ENCODE data around the gene WDR46. TPM values are rescaled to one million over a fixed set of nuclear protein-coding genes. Genes with fewer than 3 reads are reported as not detected.

WDR46 gene
- total and polyA plus RNA-seq, 2 of the 13 experiments (the other 11 are each of a cell fraction or from before 2014, with no cell fraction given) = 47.4 to 105 TPM

GRCh38 chr6:33317669-33318425 is 28.8 kb upstream of the WDR46 start, which contains the start of gene ZBTB22 (continued):
- TF ChIP-seq ZNF280B (CRISPR knock-in tag; IDR thresholded peaks at IDR 0.05; ENCODE audit: borderline replicate concordance) (no peak), ZNF34 (CRISPR knock-in tag; IDR thresholded peaks at IDR 0.05; ENCODE audit: borderline replicate concordance) (no peak), MXD3 (CRISPR knock-in tag; IDR thresholded peaks at IDR 0.05) (0 out of 2 replicates have a peak, but pooled peaks have one; percentile 18), PAX8 (CRISPR knock-in tag; IDR thresholded peaks at IDR 0.05; ENCODE audit: borderline replicate concordance) (no peak), HNRNPLL (IDR thresholded peaks at IDR 0.05; ENCODE audit: low read depth, low read length, poor library complexity, severe bottlenecking) (peak; percentile 64), EEA1 (CRISPR knock-in tag; IDR thresholded peaks at IDR 0.05; ENCODE audit: borderline replicate concordance) (no peak), TERF1 (CRISPR knock-in tag; IDR thresholded peaks at IDR 0.05) (no peak), TRIM24 (CRISPR knock-in tag; IDR thresholded peaks at IDR 0.05) (no peak), AKAP8 (CRISPR knock-in tag; IDR thresholded peaks at IDR 0.05) (no peak), ZNF747 (CRISPR knock-in tag; IDR thresholded peaks at IDR 0.05; ENCODE audit: borderline replicate concordance) (no peak), ATAD3A (CRISPR knock-in tag; IDR thresholded peaks at IDR 0.05) (no peak), DMAP1 (CRISPR knock-in tag; IDR thresholded peaks at IDR 0.05) (peak; percentile 26; the same call in 1 of the 2 replicates), WIZ (CRISPR knock-in tag; IDR thresholded peaks at IDR 0.05) (no peak), ADNP (CRISPR knock-in tag; IDR thresholded peaks at IDR 0.05) (no peak), ZC3H4 (CRISPR knock-in tag; IDR thresholded peaks at IDR 0.05; ENCODE audit: borderline replicate concordance) (no peak; the same call in 1 of the 2 replicates), ZNF503 (CRISPR knock-in tag; IDR thresholded peaks at IDR 0.05) (no peak), ZNF709 (CRISPR knock-in tag; IDR thresholded peaks at IDR 0.05) (no peak), CENPBD1 (CRISPR knock-in tag; IDR thresholded peaks at IDR 0.05; ENCODE audit: borderline replicate concordance, low read depth) (no peak), ZNF597 (CRISPR knock-in tag; IDR thresholded peaks at IDR 0.05) (no peak), SALL2 (CRISPR knock-in tag; IDR thresholded peaks at IDR 0.05) (peak; percentile 63; the same call in 1 of the 2 replicates), ATF5 (CRISPR knock-in tag; IDR thresholded peaks at IDR 0.05; ENCODE audit: low read depth) (no peak), ZNF263 (CRISPR knock-in tag; IDR thresholded peaks at IDR 0.05) (no peak; the same call in 1 of the 2 replicates)
